HepG2 (cell line): ENCODE data around the gene RAMAC.

Source experiments
- CTCF ChIP-seq: sonication (generic); formaldehyde crosslinking; IDR thresholded peaks from 2 replicates; pipeline ENCODE4 v1.5.0; 2020; ENCODE audit warnings: mild to moderate bottlenecking, missing genetic modification reagents, moderate library complexity
- FOSL2 ChIP-seq: sonication (generic); formaldehyde crosslinking; IDR thresholded peaks from 2 replicates; pipeline ENCODE4 v1.4.0; 2020; ENCODE audit warnings: missing genetic modification reagents
- GATAD1 ChIP-seq: IDR thresholded peaks from 2 replicates; pipeline ENCODE4 v1.6.1; 2016; ENCODE audit warnings: missing genetic modification reagents, missing compliant biosample characterization
- HNRNPL ChIP-seq: fragments of 200-400 bp; formaldehyde crosslinking; IDR thresholded peaks from 2 replicates; pipeline ENCODE4 v1.6.1; 2017; ENCODE audit warnings: mild to moderate bottlenecking, low read depth, low read length
- MXI1 ChIP-seq: IDR thresholded peaks from 3 replicates; pipeline ENCODE4 v1.6.1; 2012; ENCODE audit warnings: low read depth, low read length, inconsistent platforms, borderline replicate concordance
- NR2C2 ChIP-seq: sonication (generic); formaldehyde crosslinking; IDR thresholded peaks from 2 replicates; pipeline ENCODE4 v1.4.0; 2020; ENCODE audit warnings: missing genetic modification reagents, mild to moderate bottlenecking, moderate library complexity, borderline replicate concordance
- PBX2 ChIP-seq: IDR thresholded peaks from 2 replicates; pipeline ENCODE4 v1.6.1; 2016; ENCODE audit warnings: control low read depth
- TCF12 ChIP-seq, 2 experiments: fragments of 450-650 bp in 1 of 2; sonication (generic) in 1 of 2; formaldehyde crosslinking in 1 of 2; IDR thresholded peaks; 2 replicates each; pipeline versions ENCODE4 v1.6.1 to v1.8.0; 2017 to 2022; ENCODE audit warnings: antibody characterized with exemption in 1 of 2, mild to moderate bottlenecking in 1 of 2, missing genetic modification reagents in 1 of 2, moderate library complexity in 1 of 2
- ZNF207 ChIP-seq: fragments of 450-650 bp; IDR thresholded peaks from 2 replicates; pipeline ENCODE4 v1.6.1; 2016; ENCODE audit warnings: antibody characterized with exemption, borderline replicate concordance
- ZNF558 ChIP-seq: sonication (generic); formaldehyde crosslinking; IDR thresholded peaks from 2 replicates; pipeline ENCODE4 v1.9.0; 2022; ENCODE audit warnings: mild to moderate bottlenecking, missing genetic modification reagents, borderline replicate concordance

GRCh38 chr15:83014205-83014653 lies 28.2 kb downstream of the RAMAC start:
- TF ChIP-seq ZNF558 (CRISPR knock-in tag) (no peak), PBX2 (no peak), NR2C2 (CRISPR knock-in tag) (no peak), MXI1 (no peak), CTCF (CRISPR knock-in tag) (no peak), HNRNPL (no peak), FOSL2 (CRISPR knock-in tag) (no peak), GATAD1 (no peak), ZNF207 (no peak), TCF12 (IDR thresholded peaks at IDR 0.05) (no peak), TCF12 (CRISPR knock-in tag; IDR thresholded peaks at IDR 0.05) (no peak)
